H1 (cell line): ENCODE measurements around the gene LRRK1. TPM values are rescaled to one million over a fixed set of nuclear protein-coding genes. Genes with fewer than 3 reads are reported as not detected.

Experiments used
- CHD7 ChIP-seq: fragments of 300-600 bp; sonication (generic); IDR thresholded peaks from 2 replicates; pipeline ENCODE4 v1.7.1; 2012; ENCODE audit warnings: low read length, moderate library complexity, mild to moderate bottlenecking, inconsistent platforms; ENCODE audit not compliant: insufficient replicate concordance
- CTCF ChIP-seq, 3 experiments: IDR thresholded peaks; 1 replicate in 2 of 3; 2 replicates in 1 of 3; pipeline versions ENCODE4 v1.5.1 to v1.6.1; 2011; ENCODE audit warnings: low read length in 3 of 3, mild to moderate bottlenecking in 3 of 3, inconsistent platforms in 2 of 3, low read depth in 1 of 3, moderate library complexity in 1 of 3; ENCODE audit not compliant: insufficient read depth in 1 of 3; ENCODE audit errors: control extremely low read depth in 1 of 3
- POU5F1 ChIP-seq: IDR thresholded peaks from 2 replicates; pipeline ENCODE4 v1.6.1; 2011; ENCODE audit warnings: low read depth, mild to moderate bottlenecking, low read length, moderate library complexity
- SIN3A ChIP-seq, 2 experiments: IDR thresholded peaks in 1 of 2; conservative IDR thresholded peaks in 1 of 2; 2 replicates each; pipeline ENCODE4 v1.6.1; 2011 to 2012; ENCODE audit warnings: low read length in 2 of 2, improper control_type of control experiment in 1 of 2, low read depth in 1 of 2, mild to moderate bottlenecking in 1 of 2
- polyA plus RNA-seq, 7 experiments: library from polyadenylated mRNA; depleted of rRNA in 3 of 7; stranded (reverse) in 5 of 7; unstranded in 2 of 7; fragments of >200 nt in 5 of 7; fragments of 200-250 nt in 2 of 7; gene quantifications; 1 replicate in 5 of 7; 2 replicates in 1 of 7; 4 replicates in 1 of 7; pipeline versions ENCODE4 v1.2.1 to v1.2.3, GENCODE V29; 2011 to 2013; ENCODE audit warnings: missing spikeins in 2 of 7, mixed read lengths in 2 of 7
- total RNA-seq: library from RNA; stranded (reverse); fragmentation: NEBNext Ultra II Directional; extraction: Animal tissue kit (Norgen Biotek cat#: 25700); gene quantifications from 2 replicates; pipeline ENCODE4 v1.2.1, GENCODE V29; 2021

Gene LRRK1
- total and polyA plus RNA-seq, 2 of the 8 experiments (the other 6 are each of a cell fraction or from before 2014, with no cell fraction given) = 1.2 to 3.6 TPM

- TF ChIP-seq CHD7 (no peak), CTCF (IDR thresholded peaks at IDR 0.05; ENCODE audit: control extremely low read depth in 1 of 3, insufficient read depth in 1 of 3, low read depth in 1 of 3, low read length in 3 of 3) (no peak), SIN3A (conservative IDR thresholded peaks at IDR 0.05 in 1 of 2, IDR thresholded peaks at IDR 0.05 in 1 of 2; ENCODE audit: low read depth in 1 of 2, low read length in 2 of 2) (no peak), POU5F1 (no peak)
These were observed 20.6 kb downstream of the LRRK1 start (continued) for GRCh38 chr15:100939791-100940190.
